CD4-positive, alpha-beta T cell (primary cell): Measurements from ENCODE around the gene CD47. TPM values are rescaled to one million over a fixed set of nuclear protein-coding genes. Genes with fewer than 3 reads are reported as not detected.

ENCODE experiments used
- ATAC-seq: fragments of 200-7000 bp; cut with Tn5 transposase; one replicate; pipeline ENCODE4 v1.10.0; 2022; ENCODE audit warnings: mild to moderate bottlenecking; ENCODE audit not compliant: poor library complexity
- CTCF ChIA-PET: fragments of 350-600 bp; sonication (Branson Sonifier 250); formaldehyde crosslinking; loops from one replicate; lab custom pipeline; 2021; ENCODE audit warnings: antibody characterized with exemption, inconsistent platforms; lab: Charles Lee
- POLR2A ChIA-PET: fragments of 350-600 bp; sonication (Branson Sonifier 250); formaldehyde crosslinking; loops from one replicate; lab custom pipeline; 2021; ENCODE audit warnings: antibody characterized with exemption, inconsistent platforms; lab: Charles Lee
- DNase-seq, 14 experiments: peaks; one replicate each; pipeline ENCODE4 v3.0.0-alpha.2; 2013 to 2020; ENCODE audit warnings: mixed read lengths in 2 of 14
- H3K27ac ChIP-seq, 2 donors: one replicate each; pipeline versions ENCODE4 v1.5.1 to v1.7.0; 2013; ENCODE audit warnings: low read length in 2 of 2, low read depth in 1 of 2, mild to moderate bottlenecking in 1 of 2
- H3K27me3 ChIP-seq, 2 experiments: 1 replicate in 1 of 2; 2 replicates in 1 of 2; pipeline versions ENCODE4 v1.6.1 to v1.7.0; 2013; ENCODE audit warnings: low read length in 2 of 2, control low read depth in 1 of 2, mild to moderate bottlenecking in 1 of 2, moderate library complexity in 1 of 2; ENCODE audit not compliant: insufficient read depth in 2 of 2, control insufficient read depth in 1 of 2
- H3K36me3 ChIP-seq: one replicate; pipeline ENCODE4 v1.6.1; 2013; ENCODE audit warnings: low read length, control low read depth; ENCODE audit not compliant: insufficient read depth
- H3K4me1 ChIP-seq: one replicate; pipeline ENCODE4 v1.6.1; 2013; ENCODE audit warnings: low read length, control low read depth; ENCODE audit not compliant: insufficient read depth
- H3K4me3 ChIP-seq: one replicate; pipeline ENCODE4 v1.5.1; 2013; ENCODE audit warnings: mild to moderate bottlenecking, low read length, moderate library complexity
- H3K9me3 ChIP-seq, 2 experiments: 1 replicate in 1 of 2; 2 replicates in 1 of 2; pipeline versions ENCODE4 v1.6.1 to v1.7.0; 2013; ENCODE audit warnings: low read length in 2 of 2, mild to moderate bottlenecking in 2 of 2, control low read depth in 1 of 2, moderate library complexity in 1 of 2; ENCODE audit not compliant: control insufficient read depth in 1 of 2, insufficient read depth in 1 of 2
- H3K27ac Mint-ChIP-seq: one replicate; pipeline ENCODE4 v1.8.0; 2020; ENCODE audit warnings: mixed read lengths
- H3K27me3 Mint-ChIP-seq: one replicate; pipeline ENCODE4 v1.8.0; 2021; ENCODE audit warnings: mixed read lengths
- H3K36me3 Mint-ChIP-seq: one replicate; pipeline ENCODE4 v1.8.0; 2021; ENCODE audit warnings: low read depth, mixed read lengths
- H3K4me1 Mint-ChIP-seq: one replicate; pipeline ENCODE4 v1.8.0; 2021; ENCODE audit warnings: low read depth, mixed read lengths
- H3K4me3 Mint-ChIP-seq: one replicate; pipeline ENCODE4 v1.8.0; 2020; ENCODE audit warnings: mild to moderate bottlenecking, mixed read lengths
- H3K9me3 Mint-ChIP-seq: one replicate; pipeline ENCODE4 v1.8.0; 2020; ENCODE audit warnings: mixed read lengths
- CTCF ChIP-seq: fragments of 200-600 bp; IDR thresholded peaks from one replicate; pipeline ENCODE4 v1.8.0; 2022; ENCODE audit warnings: antibody characterized with exemption, mild to moderate bottlenecking
- intact Hi-C, 2 experiments: fragments of 100-400 bp; cut with DNase I in 1 of 2; cut with micrococcal nuclease in 1 of 2; formaldehyde crosslinking; loops; one replicate each; pipeline versions ENCODE4 v1.15.1 to v1.9.0; 2023 to 2025; cut with DNase I, micrococcal nuclease
- total RNA-seq, 174 experiments: library from RNA in 2 of 174; stranded (reverse) in 2 of 174; gene quantifications; one replicate each; pipeline ENCODE4 v1.2.3 and lab custom pipeline; 2021 to 2026

The CD47 gene
- total RNA-seq, 2 experiments from 2014 or later, result 166 to 170 TPM

- ATAC-seq (no peak), DNase-seq (no peak)
- H3K4me1 ChIP-seq, result peaks cover 9% of the 10 kb centered on the region
- ChIA-PET POLR2A (interaction anchor here (2.0 kb wide), 1 partner anchor 9 kb away, joined by 7 read pairs; no protein-coding TSS in a partner anchor), CTCF (no interaction called here)
- Mint-ChIP-seq H3K9me3 (no peaks in the 10 kb centered on the region), H3K27me3 (no peaks in the 10 kb centered on the region), H3K36me3 (no peaks in the 10 kb centered on the region), H3K4me1 (peaks cover 27% of the 10 kb centered on the region), H3K27ac (no peak overlapping the region), H3K4me3 (no peak overlapping the region)
- no peaks in the 10 kb centered on the region for H3K9me3 ChIP-seq
- H3K4me3 ChIP-seq, result no peak overlapping the region
- TF ChIP-seq CTCF, result no peak
- no peak overlapping the region for H3K27ac ChIP-seq
- intact Hi-C loops, result no loop called here
- H3K27me3 ChIP-seq, result no peaks in the 10 kb centered on the region
- H3K36me3 ChIP-seq, result no peaks in the 10 kb centered on the region
Measured at GRCh38 chr3:108117241-108117775, 26.5 kb upstream of the CD47 start.

GRCh38 chr3:108114423-108115065, 23.7 kb upstream of the CD47 start:
- TF ChIP-seq CTCF, result no peak
- intact Hi-C loops, result no loop called here
- peaks cover under 1% of the 10 kb centered on the region for H3K4me1 ChIP-seq
- peaks cover 17% of the 10 kb centered on the region for H3K4me1 Mint-ChIP-seq
- H3K27ac Mint-ChIP-seq, result no peak overlapping the region
- no peaks in the 10 kb centered on the region for H3K9me3 ChIP-seq
- no peaks in the 10 kb centered on the region for H3K27me3 ChIP-seq
- no peak overlapping the region for H3K4me3 ChIP-seq
- no peaks in the 10 kb centered on the region for H3K27me3 Mint-ChIP-seq
- no peak for ATAC-seq
- no peaks in the 10 kb centered on the region for H3K36me3 ChIP-seq
- ChIA-PET POLR2A (interaction anchor here (0.9 kb wide), 1 partner anchor 70 kb away, joined by 3 read pairs; no protein-coding TSS in a partner anchor), CTCF (no interaction called here)
- H3K27ac ChIP-seq, result no peak overlapping the region
- H3K36me3 Mint-ChIP-seq, result no peaks in the 10 kb centered on the region
- no peaks in the 10 kb centered on the region for H3K9me3 Mint-ChIP-seq
- DNase-seq, result no peak
- no peak overlapping the region for H3K4me3 Mint-ChIP-seq

- POLR2A ChIA-PET, result no interaction called here
- no peaks in the 10 kb centered on the region for H3K27me3 ChIP-seq
Measured at GRCh38 chr3:108113975-108114374, 23.1 kb upstream of the CD47 start.

More at GRCh38 chr3:108113975-108114374, 23.1 kb upstream of the CD47 start:
- H3K36me3 Mint-ChIP-seq, result no peaks in the 10 kb centered on the region
- H3K4me3 Mint-ChIP-seq, result no peak overlapping the region
- Histone ChIP-seq H3K4me3 (no peak overlapping the region), H3K36me3 (no peaks in the 10 kb centered on the region), H3K9me3 (no peaks in the 10 kb centered on the region), H3K27ac (no peak overlapping the region), H3K4me1 (no peaks in the 10 kb centered on the region)
- no peaks in the 10 kb centered on the region for H3K27me3 Mint-ChIP-seq
- intact Hi-C loops, result no loop called here
- no peaks in the 10 kb centered on the region for H3K9me3 Mint-ChIP-seq
- CTCF ChIA-PET, result no interaction called here
- DNase-seq, result no peak
- no peak for ATAC-seq
- H3K4me1 Mint-ChIP-seq, result peaks cover 13% of the 10 kb centered on the region
- TF ChIP-seq CTCF, result no peak
- no peak overlapping the region for H3K27ac Mint-ChIP-seq
